C4-2B (cell line): Measurements from ENCODE around the gene PBRM1.
"Not testable (repeated sequence)": the region's sequence is repeated elsewhere in the genome, so short reads cannot be mapped to it uniquely, and the experiment has no call there.

Source experiments
- H3K27ac ChIP-seq: fragments of 450-650 bp; 2 replicates; pipeline ENCODE4 v1.5.1; 2017
- CTCF ChIP-seq: fragments of 450-650 bp; conservative IDR thresholded peaks from 2 replicates; pipeline ENCODE4 v1.5.1; 2017; ENCODE audit warnings: mild to moderate bottlenecking
- ZFX ChIP-seq: fragments of 450-650 bp; IDR thresholded peaks from 2 replicates; pipeline ENCODE4 v1.6.1; 2017

Gene PBRM1

GRCh38 chr3:52527039-52527731 is 158.5 kb downstream of the PBRM1 start:
- H3K27ac ChIP-seq: no peak overlapping the region
- TF ChIP-seq CTCF: no peak
- TF ChIP-seq ZFX: no peak

- not testable (repeated sequence) for H3K27ac ChIP-seq
Observed at GRCh38 chr3:52526671-52527038, 159.1 kb downstream of the PBRM1 start.

- H3K27ac ChIP-seq: no peak overlapping the region
- TF ChIP-seq CTCF (no peak), ZFX (no peak)
Observed at GRCh38 chr3:52525680-52526561, 159.8 kb downstream of the PBRM1 start.

- no peak overlapping the region for H3K27ac ChIP-seq
- TF ChIP-seq CTCF (no peak), ZFX (no peak)
Observed at GRCh38 chr3:52524752-52525679, 160.7 kb downstream of the PBRM1 start.

- H3K27ac ChIP-seq: no peak overlapping the region
- TF ChIP-seq ZFX (no peak), CTCF (no peak)
Observed at GRCh38 chr3:52524258-52524751, 161.4 kb downstream of the PBRM1 start.

GRCh38 chr3:52523386-52524257 is 162.1 kb downstream of the PBRM1 start:
- H3K27ac ChIP-seq: no peak overlapping the region
- TF ChIP-seq ZFX: no peak
- TF ChIP-seq CTCF: no peak
